Measurements from ENCODE around the gene WAPL. TPM values are rescaled to one million over a fixed set of nuclear protein-coding genes. Genes with fewer than 3 reads are reported as not detected.

The WAPL gene
- total RNA-seq, 4 donors from 2014 or later: 34.2 to 40.5 (median 39.3) TPM

DNA sequence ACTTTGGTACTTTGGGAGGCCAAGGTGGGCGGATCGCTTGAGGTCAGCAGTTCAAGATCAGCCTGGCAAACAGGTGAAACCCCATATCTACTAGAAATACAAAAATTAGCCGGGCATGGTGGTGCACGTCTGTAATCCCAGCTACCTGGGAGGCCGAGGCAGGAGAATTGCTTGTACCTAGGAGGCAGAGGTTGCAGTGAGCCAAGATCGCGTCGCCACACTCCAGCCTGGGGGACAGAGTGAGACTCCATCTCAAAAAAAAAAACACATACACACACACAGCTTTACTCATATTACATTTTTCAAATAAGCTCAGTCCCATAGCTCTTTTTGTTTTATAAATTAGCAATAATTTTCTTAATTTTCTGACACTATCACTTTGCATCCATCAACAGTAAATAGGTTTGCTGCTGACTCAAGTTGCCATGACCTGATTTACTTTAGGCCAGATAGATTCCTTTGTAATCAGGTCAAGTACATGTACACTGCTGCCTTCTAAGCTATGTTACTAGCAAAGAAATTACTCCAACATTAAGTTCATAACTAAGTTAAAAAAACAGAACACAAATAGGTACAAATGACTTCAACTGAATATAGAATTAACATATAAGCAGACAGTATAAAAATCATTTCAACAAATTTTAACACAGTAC lies 31.5 kb downstream of the WAPL start:
- DNase-seq (ENCODE audit: extremely low spot score): no peak
- Histone ChIP-seq H3K9me3 (no peaks in the 10 kb centered on the region), H3K27me3 (no peaks in the 10 kb centered on the region), H3K4me1 (no peaks in the 10 kb centered on the region), H3K36me3 (peaks cover 0 to 34% (median 22%) of the 10 kb centered on the region in 4 donors), H3K27ac (replicated peaks in 1 of 4) (no peak overlapping the region), H3K4me3 (no peak overlapping the region)
- intact Hi-C loops (cut with DNase I): no loop called here
- WGBS: 96% methylated on average over 8 of the region's 8 CpGs
- no peak for TF ChIP-seq EP300 (IDR thresholded peaks at IDR 0.05)
- no peak for TF ChIP-seq POLR2AphosphoS5 (IDR thresholded peaks at IDR 0.05)
- TF ChIP-seq, protein P1, sequence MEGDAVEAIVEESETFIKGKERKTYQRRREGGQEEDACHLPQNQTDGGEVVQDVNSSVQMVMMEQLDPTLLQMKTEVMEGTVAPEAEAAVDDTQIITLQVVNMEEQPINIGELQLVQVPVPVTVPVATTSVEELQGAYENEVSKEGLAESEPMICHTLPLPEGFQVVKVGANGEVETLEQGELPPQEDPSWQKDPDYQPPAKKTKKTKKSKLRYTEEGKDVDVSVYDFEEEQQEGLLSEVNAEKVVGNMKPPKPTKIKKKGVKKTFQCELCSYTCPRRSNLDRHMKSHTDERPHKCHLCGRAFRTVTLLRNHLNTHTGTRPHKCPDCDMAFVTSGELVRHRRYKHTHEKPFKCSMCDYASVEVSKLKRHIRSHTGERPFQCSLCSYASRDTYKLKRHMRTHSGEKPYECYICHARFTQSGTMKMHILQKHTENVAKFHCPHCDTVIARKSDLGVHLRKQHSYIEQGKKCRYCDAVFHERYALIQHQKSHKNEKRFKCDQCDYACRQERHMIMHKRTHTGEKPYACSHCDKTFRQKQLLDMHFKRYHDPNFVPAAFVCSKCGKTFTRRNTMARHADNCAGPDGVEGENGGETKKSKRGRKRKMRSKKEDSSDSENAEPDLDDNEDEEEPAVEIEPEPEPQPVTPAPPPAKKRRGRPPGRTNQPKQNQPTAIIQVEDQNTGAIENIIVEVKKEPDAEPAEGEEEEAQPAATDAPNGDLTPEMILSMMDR (IDR thresholded peaks at IDR 0.05): no peak
- no peak for TF ChIP-seq POLR2A (IDR thresholded peaks at IDR 0.05; ENCODE audit: low read depth)

DNA sequence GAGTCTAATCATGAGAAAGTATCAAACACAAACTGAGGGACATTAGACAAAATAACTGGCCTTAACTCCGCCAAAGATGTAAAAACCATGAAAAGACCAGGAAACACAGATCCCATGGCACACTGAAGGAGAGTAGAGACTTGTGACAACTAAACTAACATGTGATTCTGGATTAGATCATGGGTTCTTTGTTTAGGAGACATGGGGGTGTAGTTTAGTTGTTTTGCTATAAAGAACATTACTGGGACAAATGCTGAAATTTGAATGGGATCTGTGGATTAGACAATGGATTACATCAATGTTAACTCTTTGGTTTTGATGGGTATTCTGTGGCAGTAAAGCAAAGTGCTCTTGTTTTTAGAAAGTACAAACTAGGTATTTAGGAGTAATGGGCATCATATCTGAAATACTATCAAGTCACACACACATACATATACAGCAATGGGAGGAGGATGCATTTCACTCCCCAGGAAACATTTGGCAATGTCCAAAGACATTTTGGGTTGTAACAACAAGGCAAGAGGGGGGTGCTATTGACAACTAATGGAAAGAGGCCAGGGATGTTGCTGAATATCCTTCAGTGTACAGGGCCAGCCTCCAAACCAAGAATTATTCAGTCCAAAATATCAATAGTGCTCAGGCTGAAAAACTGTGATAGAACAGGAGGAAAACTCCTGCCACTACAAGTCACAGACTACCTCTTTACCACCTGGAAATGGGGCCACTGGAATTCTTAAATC lies 32.4 kb downstream of the WAPL start:
- Histone ChIP-seq H3K4me1 (no peaks in the 10 kb centered on the region), H3K27me3 (no peaks in the 10 kb centered on the region), H3K27ac (replicated peaks in 1 of 4) (no peak overlapping the region), H3K9me3 (no peaks in the 10 kb centered on the region), H3K4me3 (no peak overlapping the region), H3K36me3 (peaks cover 0 to 43% (median 25%) of the 10 kb centered on the region in 4 donors)
- DNase-seq (ENCODE audit: extremely low spot score): no peak
- TF ChIP-seq EP300 (IDR thresholded peaks at IDR 0.05) (no peak), POLR2AphosphoS5 (IDR thresholded peaks at IDR 0.05) (no peak)
- 100% methylated on average over 1 of the region's 1 CpG for WGBS
- intact Hi-C loops (cut with DNase I): no loop called here

DNA sequence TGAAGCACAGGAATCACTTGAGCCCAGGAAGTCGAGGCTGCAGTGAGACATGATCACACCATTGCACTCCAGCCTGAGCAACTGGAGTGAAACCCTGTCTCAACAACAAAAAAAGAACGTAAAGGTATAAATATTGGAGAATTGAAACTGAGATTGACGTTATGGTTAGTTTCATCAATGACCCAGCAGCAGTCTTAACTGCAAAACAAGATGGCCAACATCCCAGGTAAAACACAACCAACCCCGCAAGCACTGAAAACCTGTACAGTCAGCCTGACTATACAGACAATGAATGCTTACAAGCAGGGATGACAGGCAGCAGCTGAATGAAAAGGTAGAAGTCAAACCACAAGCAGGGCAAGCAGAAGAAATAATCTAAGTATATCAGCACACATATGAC lies 34.7 kb downstream of the WAPL start:
- 80% methylated on average over 4 of the region's 4 CpGs for WGBS
- H3K27ac ChIP-seq (replicated peaks in 1 of 4): no peak overlapping the region
- H3K4me1 ChIP-seq: no peaks in the 10 kb centered on the region
- intact Hi-C loops (cut with DNase I): no loop called here
- TF ChIP-seq POLR2A (IDR thresholded peaks at IDR 0.05; ENCODE audit: low read depth) (no peak), EP300 (IDR thresholded peaks at IDR 0.05) (no peak), POLR2AphosphoS5 (IDR thresholded peaks at IDR 0.05) (no peak)
- TF ChIP-seq, protein P1 (IDR thresholded peaks at IDR 0.05): no peak
- no peaks in the 10 kb centered on the region for H3K9me3 ChIP-seq
- no peaks in the 10 kb centered on the region for H3K27me3 ChIP-seq
- no peak for DNase-seq (ENCODE audit: extremely low spot score)
- peaks cover 0 to 56% (median 33%) of the 10 kb centered on the region in 4 donors for H3K36me3 ChIP-seq
- no peak overlapping the region for H3K4me3 ChIP-seq

DNA sequence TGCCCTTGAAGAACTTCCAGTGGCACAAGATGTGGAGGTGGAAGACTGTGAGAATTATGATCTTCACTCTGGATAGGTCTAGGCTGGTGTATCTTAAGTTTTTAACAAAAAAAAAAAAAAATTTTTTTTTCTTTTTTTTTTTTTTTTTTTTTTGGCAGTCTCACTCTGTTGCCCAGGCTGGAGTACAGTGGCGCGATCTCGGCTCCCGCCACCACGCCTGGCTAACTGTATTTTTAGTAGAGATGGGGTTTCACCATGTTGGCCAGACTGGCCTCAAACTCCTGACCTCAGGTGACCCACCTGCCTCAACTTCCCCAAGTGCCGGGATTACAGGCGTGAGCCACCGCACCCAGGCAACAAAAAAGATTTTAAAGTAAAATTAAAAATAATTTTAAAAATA lies 37.9 kb downstream of the WAPL start:
- intact Hi-C loops (cut with DNase I): no loop called here
- H3K4me1 ChIP-seq: no peaks in the 10 kb centered on the region
- H3K27me3 ChIP-seq: no peaks in the 10 kb centered on the region
- no peak for DNase-seq (ENCODE audit: extremely low spot score)
- peaks cover 0 to 58% (median 33%) of the 10 kb centered on the region in 4 donors for H3K36me3 ChIP-seq
- WGBS: 92% methylated on average over 8 of the region's 8 CpGs
- no peaks in the 10 kb centered on the region for H3K9me3 ChIP-seq
- no peak overlapping the region for H3K4me3 ChIP-seq
- TF ChIP-seq, protein P1 (IDR thresholded peaks at IDR 0.05): no peak
- TF ChIP-seq POLR2AphosphoS5 (IDR thresholded peaks at IDR 0.05): no peak
- no peak for TF ChIP-seq POLR2A (IDR thresholded peaks at IDR 0.05; ENCODE audit: low read depth)
- no peak for TF ChIP-seq EP300 (IDR thresholded peaks at IDR 0.05)
- H3K27ac ChIP-seq (replicated peaks in 1 of 4): no peak overlapping the region

DNA sequence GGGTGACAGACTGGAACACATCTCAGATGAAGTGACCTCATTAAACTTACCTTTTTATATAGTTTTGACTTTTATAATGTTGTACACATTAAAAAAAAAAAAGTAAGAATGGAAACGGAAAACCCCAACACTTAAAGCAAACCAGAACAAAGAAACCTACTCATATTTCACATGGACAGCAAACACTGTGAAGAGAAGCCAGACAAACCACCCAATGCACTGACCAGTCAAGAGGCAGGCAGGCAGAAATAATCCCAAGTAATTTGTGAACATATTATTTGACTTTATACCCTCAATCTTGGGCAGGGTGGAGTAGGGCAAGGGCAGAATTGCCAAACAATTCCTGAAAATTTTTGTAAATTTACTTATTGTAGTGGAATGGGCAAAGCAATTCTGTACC lies 39.8 kb downstream of the WAPL start:
- Histone ChIP-seq H3K9me3 (no peaks in the 10 kb centered on the region), H3K4me1 (no peaks in the 10 kb centered on the region), H3K27ac (replicated peaks in 1 of 4) (no peak overlapping the region), H3K27me3 (no peaks in the 10 kb centered on the region), H3K36me3 (peaks cover 0 to 56% (median 24%) of the 10 kb centered on the region in 4 donors), H3K4me3 (no peak overlapping the region)
- intact Hi-C loops (cut with DNase I): no loop called here
- no peak for DNase-seq (ENCODE audit: extremely low spot score)
- TF ChIP-seq EP300 (IDR thresholded peaks at IDR 0.05) (no peak), POLR2A (IDR thresholded peaks at IDR 0.05; ENCODE audit: low read depth) (no peak), POLR2AphosphoS5 (IDR thresholded peaks at IDR 0.05) (no peak)
- TF ChIP-seq, protein P1 (IDR thresholded peaks at IDR 0.05): no peak
- WGBS: 88% methylated on average over 1 of the region's 1 CpG

Data from esophagus muscularis mucosa (tissue), 4 donors.